DMS53 treated with DMSO at 0.1 percent for 48 hours (cell line): ENCODE results near the gene RAP1A.

ENCODE experiments used
- DNase-seq: peaks from one replicate; lab custom pipeline; 2025; ENCODE audit not compliant: unreplicated experiment; lab: John Stamatoyannopoulos, UW

The RAP1A gene

DNA sequence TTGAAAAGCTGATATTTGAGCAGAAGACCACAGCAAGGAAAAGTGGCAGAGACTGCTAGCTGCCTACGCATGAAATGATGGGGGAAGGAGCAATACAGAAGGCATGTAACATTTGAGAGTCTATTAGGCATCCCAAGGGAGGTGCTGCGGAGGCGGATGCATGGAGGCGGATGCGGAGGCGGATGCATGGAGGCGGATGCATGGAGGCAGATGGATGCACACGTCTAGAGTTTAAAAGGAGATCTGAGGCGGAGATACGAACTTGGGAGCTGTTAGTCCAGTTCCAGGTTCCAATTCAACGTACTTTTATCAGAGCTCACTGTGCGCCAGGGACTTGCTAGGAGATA is 135.4 kb downstream of the RAP1A start:
- peak; percentile 34 for DNase-seq

- peak; percentile 88 for DNase-seq
These were observed 135.9 kb downstream of the RAP1A start, which contains the start of gene DDX20 for GRCh38 chr1:111755331-111756123. Gene DDX20, plus strand, starts transcription at chr1:111755901. Its CDS starts 24 bp downstream, at chr1:111755925.

- DNase-seq, result no peak
These were observed 136.5 kb downstream of the RAP1A start for GRCh38 chr1:111756124-111756513.

DNA sequence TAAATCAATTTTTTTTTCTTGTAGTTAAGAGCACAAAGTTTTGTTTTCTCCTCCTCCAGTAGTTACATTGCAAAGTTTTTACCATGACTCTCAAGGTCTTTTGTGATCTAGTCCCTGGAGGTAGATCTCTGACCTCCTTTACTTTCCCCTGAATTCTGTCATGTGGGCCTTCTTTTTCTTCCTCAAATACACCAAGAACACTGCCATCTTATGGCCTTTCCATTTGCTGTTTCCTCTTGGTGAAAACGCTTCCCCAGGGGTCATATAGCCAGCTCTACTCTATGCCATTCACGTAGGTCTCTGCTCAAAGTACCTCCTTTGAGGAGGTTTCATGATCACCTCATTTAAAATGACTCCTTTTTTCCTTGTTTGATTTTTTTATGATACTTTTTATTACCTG is 138.8 kb downstream of the RAP1A start:
- DNase-seq, result no peak

- no peak for DNase-seq
These were observed 142.1 kb downstream of the RAP1A start for GRCh38 chr1:111761717-111762116.

- DNase-seq, result no peak
These were observed 142.7 kb downstream of the RAP1A start for GRCh38 chr1:111762332-111762731.
